ENCODE data around the gene KRTAP9-6. TPM values are rescaled to one million over a fixed set of nuclear protein-coding genes. Genes with fewer than 3 reads are reported as not detected.

Gene KRTAP9-6
- total and polyA plus RNA-seq, 10 of the 15 experiments (the other 5 are each of a cell fraction or from before 2014, with no cell fraction given): not detected

DNA sequence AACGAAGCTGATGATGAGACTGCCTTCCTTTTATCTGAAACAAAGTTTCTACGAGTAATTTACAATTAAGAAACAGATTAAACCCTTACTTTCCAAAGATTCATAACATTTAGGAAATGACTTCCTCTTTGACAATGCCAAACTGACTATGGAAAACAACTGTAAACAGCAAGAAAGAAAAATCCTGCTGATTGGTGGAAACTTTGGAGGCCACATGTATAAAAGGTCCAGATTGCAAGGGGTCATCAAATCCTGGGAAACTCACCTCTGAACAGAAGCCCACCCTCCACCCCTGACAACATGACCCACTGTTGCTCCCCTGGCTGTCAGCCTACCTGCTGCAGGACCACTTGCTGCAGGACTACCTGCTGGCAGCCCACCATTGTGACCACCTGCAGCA, at the start of gene KRTAP9-6 (continued):
- TF ChIP-seq, protein P1, sequence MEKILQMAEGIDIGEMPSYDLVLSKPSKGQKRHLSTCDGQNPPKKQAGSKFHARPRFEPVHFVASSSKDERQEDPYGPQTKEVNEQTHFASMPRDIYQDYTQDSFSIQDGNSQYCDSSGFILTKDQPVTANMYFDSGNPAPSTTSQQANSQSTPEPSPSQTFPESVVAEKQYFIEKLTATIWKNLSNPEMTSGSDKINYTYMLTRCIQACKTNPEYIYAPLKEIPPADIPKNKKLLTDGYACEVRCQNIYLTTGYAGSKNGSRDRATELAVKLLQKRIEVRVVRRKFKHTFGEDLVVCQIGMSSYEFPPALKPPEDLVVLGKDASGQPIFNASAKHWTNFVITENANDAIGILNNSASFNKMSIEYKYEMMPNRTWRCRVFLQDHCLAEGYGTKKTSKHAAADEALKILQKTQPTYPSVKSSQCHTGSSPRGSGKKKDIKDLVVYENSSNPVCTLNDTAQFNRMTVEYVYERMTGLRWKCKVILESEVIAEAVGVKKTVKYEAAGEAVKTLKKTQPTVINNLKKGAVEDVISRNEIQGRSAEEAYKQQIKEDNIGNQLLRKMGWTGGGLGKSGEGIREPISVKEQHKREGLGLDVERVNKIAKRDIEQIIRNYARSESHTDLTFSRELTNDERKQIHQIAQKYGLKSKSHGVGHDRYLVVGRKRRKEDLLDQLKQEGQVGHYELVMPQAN (conservative IDR thresholded peaks at IDR 0.05): no peak
- TF ChIP-seq, protein P2, sequence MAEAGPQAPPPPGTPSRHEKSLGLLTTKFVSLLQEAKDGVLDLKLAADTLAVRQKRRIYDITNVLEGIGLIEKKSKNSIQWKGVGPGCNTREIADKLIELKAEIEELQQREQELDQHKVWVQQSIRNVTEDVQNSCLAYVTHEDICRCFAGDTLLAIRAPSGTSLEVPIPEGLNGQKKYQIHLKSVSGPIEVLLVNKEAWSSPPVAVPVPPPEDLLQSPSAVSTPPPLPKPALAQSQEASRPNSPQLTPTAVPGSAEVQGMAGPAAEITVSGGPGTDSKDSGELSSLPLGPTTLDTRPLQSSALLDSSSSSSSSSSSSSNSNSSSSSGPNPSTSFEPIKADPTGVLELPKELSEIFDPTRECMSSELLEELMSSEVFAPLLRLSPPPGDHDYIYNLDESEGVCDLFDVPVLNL (IDR thresholded peaks at IDR 0.05; ENCODE audit: low read depth, low read length): no peak
- no peak for TF ChIP-seq SPI1 (IDR thresholded peaks at IDR 0.05; ENCODE audit: borderline replicate concordance, insufficient read depth, low read depth, low read length)
- TF ChIP-seq BMI1 (IDR thresholded peaks at IDR 0.05; ENCODE audit: borderline replicate concordance): no peak
- TF ChIP-seq ZSCAN29 (IDR thresholded peaks at IDR 0.05): no peak
- TF ChIP-seq BCL11A (IDR thresholded peaks at IDR 0.05; ENCODE audit: low read depth, low read length): no peak
- no peak for TF ChIP-seq ATF7 (IDR thresholded peaks at IDR 0.05; ENCODE audit: low read depth)
- TF ChIP-seq ZNF622 (IDR thresholded peaks at IDR 0.05): no peak
- TF ChIP-seq, protein P3, sequence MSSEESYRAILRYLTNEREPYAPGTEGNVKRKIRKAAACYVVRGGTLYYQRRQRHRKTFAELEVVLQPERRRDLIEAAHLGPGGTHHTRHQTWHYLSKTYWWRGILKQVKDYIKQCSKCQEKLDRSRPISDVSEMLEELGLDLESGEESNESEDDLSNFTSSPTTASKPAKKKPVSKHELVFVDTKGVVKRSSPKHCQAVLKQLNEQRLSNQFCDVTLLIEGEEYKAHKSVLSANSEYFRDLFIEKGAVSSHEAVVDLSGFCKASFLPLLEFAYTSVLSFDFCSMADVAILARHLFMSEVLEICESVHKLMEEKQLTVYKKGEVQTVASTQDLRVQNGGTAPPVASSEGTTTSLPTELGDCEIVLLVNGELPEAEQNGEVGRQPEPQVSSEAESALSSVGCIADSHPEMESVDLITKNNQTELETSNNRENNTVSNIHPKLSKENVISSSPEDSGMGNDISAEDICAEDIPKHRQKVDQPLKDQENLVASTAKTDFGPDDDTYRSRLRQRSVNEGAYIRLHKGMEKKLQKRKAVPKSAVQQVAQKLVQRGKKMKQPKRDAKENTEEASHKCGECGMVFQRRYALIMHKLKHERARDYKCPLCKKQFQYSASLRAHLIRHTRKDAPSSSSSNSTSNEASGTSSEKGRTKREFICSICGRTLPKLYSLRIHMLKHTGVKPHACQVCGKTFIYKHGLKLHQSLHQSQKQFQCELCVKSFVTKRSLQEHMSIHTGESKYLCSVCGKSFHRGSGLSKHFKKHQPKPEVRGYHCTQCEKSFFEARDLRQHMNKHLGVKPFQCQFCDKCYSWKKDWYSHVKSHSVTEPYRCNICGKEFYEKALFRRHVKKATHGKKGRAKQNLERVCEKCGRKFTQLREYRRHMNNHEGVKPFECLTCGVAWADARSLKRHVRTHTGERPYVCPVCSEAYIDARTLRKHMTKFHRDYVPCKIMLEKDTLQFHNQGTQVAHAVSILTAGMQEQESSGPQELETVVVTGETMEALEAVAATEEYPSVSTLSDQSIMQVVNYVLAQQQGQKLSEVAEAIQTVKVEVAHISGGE (CRISPR knock-in tag; IDR thresholded peaks at IDR 0.05): no peak
- TF ChIP-seq ZNF384 (IDR thresholded peaks at IDR 0.05; ENCODE audit: borderline replicate concordance, low read depth, low read length): no peak
- TF ChIP-seq NR2C1 (IDR thresholded peaks at IDR 0.05): no peak
- no peak for TF ChIP-seq NFYB (IDR thresholded peaks at IDR 0.05; ENCODE audit: insufficient read depth, low read depth, low read length)
